DMS53 (cell line): ENCODE data around the gene MALAT1.
"Not testable (repeated sequence)": the region's sequence is repeated elsewhere in the genome, so short reads cannot be mapped to it uniquely, and the experiment has no call there.

Experiments used
- DNase-seq: peaks from one replicate; lab custom pipeline; 2025; lab: John Stamatoyannopoulos, UW

MALAT1 gene

DNA sequence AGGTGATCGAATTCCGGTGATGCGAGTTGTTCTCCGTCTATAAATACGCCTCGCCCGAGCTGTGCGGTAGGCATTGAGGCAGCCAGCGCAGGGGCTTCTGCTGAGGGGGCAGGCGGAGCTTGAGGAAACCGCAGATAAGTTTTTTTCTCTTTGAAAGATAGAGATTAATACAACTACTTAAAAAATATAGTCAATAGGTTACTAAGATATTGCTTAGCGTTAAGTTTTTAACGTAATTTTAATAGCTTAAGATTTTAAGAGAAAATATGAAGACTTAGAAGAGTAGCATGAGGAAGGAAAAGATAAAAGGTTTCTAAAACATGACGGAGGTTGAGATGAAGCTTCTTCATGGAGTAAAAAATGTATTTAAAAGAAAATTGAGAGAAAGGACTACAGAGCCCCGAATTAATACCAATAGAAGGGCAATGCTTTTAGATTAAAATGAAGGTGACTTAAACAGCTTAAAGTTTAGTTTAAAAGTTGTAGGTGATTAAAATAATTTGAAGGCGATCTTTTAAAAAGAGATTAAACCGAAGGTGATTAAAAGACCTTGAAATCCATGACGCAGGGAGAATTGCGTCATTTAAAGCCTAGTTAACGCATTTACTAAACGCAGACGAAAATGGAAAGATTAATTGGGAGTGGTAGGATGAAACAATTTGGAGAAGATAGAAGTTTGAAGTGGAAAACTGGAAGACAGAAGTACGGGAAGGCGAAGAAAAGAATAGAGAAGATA is at the start of gene MALAT1:
Gene MALAT1 (plus strand): TSS at position 69 of the 736 bp plus-strand sequence.
- peak; percentile 98 for DNase-seq

DNA sequence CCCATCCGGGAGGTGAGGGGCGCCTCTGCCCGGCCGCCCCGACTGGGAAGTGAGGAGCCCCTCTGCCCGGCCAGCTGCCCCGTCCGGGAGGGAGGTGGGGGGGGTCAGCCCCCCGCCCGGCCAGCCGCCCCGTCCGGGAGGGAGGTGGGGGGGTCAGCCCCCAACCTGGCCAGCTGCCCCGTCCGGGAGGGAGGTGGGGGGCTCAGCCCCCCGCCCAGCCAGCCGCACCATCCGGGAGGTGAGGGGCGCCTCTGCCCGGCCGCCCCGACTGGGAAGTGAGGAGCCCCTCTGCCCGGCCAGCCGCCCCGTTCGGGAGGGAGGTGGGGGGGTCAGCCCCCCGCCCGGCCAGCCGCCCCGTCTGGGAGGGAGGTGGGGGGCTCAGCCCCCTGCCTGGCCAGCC is 47.5 kb upstream of the MALAT1 start:
- DNase-seq = not testable (repeated sequence)

- not testable (repeated sequence) for DNase-seq
Observed at GRCh38 chr11:65452259-65452658, 46.6 kb upstream of the MALAT1 start.

GRCh38 chr11:65452806-65453490 is 45.9 kb upstream of the MALAT1 start:
- DNase-seq = peak; percentile 55

- DNase-seq = no peak
Observed at GRCh38 chr11:65454311-65454695, 44.5 kb upstream of the MALAT1 start.

GRCh38 chr11:65454696-65455456 is 44.0 kb upstream of the MALAT1 start:
- DNase-seq = peak; percentile 91

GRCh38 chr11:65456418-65456817 is 42.4 kb upstream of the MALAT1 start:
- no peak for DNase-seq

DNA sequence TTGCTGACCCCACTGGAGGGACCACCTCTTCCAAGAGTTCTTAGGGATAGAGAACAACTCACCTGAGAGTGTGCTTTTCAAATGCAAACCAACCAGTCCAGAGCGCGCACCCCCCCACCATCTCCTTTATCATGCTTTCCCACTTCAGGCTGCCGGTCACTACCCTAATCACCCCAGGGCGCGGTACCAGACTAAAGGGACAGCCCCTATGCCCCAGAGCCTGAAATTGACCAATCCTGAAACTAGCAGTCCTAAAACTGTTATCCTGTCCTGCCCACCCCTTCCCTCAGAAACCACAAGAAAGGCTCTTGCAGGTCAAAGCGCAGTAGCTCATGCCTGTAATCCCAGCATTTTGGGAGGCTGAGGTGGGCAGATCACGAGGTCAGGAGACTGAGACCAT is 39.3 kb upstream of the MALAT1 start:
- DNase-seq = no peak

- DNase-seq = not testable (repeated sequence)
Observed at GRCh38 chr11:65465471-65465870, 33.4 kb upstream of the MALAT1 start.

DNA sequence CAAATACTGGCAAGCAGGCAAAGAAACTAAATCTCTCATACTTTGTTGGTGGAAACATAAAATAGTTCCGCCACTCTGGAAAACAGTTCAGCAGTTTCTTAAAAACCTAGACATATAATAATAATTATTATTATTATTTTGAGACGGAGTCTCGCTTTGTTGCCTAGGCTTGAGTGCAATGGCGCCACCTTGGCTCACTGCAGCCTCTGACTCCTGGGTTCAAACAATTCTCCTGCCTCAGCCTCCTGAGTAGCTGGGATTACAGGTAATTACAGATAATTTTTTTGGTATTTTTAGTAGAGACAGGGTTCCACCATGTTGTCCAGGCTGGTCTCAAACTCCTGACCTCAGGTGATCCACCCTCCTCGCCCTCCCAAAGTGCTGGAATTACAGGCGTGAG is 31.5 kb upstream of the MALAT1 start:
- DNase-seq = not testable (repeated sequence)

- peak; percentile 98 for DNase-seq
Observed at GRCh38 chr11:65468874-65469333, 29.9 kb upstream of the MALAT1 start.

DNA sequence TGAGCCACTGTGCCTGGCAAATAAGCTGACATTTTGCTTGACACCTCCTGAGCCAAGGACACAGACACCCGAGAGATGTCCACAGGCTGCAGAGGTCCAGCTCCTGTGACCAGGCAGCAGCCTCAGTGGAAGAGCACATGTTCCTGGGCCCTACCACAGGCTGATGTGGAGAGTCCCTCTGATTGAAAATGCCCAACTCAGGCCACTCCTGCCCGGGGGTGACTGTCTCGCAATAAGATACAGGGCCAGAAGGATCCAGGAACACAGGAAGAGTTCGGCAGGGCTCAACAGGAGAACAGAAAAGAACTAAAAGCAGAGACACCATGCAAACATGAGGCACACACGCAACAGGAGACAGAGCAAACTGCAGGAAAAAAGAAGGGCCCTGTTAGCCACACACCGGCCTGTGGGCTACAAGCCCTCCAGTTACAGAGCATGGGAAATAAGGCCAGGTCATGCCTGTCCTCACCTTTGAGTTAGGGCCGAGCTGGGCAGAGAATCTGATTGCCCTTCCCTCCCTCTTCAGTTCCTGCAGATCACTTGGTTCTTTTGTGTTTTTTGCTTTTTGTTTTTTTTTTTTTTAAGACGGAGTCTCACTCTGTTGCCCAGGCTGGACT is 28.3 kb upstream of the MALAT1 start:
- no peak for DNase-seq

DNA sequence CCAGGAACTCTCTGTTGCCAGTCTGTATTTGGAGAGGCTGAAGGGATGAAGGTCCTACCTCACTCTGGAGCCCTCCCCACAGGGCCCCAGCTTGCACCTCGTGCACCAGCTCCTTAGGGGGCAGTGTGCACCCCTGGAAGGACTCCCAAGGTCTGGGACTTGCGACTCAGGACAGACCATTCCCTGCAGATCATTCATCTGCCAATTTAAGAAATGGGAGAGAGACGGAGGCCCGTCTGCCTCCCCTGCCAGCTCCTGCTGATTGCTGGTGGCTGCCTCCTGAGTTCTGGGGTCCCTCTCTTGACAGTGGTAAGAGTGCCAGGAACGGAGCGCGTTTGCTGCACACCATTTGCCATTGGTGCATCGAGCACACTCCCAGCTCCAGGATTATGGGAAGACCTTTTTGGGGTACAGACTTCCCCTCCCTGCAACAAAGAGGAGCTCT is 27.4 kb upstream of the MALAT1 start:
- peak; percentile 77 for DNase-seq

GRCh38 chr11:65472588-65473277 is 26.1 kb upstream of the MALAT1 start:
- not testable (repeated sequence) for DNase-seq

DNA sequence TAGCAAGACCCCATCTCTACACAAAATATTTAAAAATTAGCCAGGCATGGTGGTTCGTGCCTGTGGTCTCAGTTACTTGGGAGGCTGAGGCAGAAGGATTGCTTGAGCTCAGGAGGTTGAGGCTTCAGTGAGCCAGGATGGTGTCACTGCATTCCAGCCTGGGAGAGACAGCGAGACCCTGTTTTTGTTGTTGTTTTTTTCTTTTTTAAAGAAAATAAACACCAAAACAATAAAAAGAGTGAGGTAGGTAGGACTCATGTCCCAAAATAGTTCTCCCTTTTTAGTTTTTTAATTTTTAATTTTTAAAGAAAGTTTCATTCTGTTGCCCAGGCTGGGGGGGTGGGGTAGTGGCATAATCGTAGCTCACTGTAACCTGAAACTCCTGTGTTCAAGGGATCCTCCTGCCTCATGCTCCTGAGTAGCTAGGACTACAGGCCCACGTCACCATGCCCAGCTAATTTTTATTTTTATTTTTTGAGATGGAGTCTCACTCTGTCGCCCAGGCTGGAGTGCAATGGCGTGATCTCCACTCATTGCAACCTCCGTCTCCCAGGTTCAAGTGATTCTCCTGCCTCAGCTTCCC is 25.5 kb upstream of the MALAT1 start:
- DNase-seq = no peak

GRCh38 chr11:65474864-65475263 is 24.0 kb upstream of the MALAT1 start:
- DNase-seq = no peak

- peak; percentile 65 for DNase-seq
Observed at GRCh38 chr11:65476632-65477148, 22.2 kb upstream of the MALAT1 start.

DNA sequence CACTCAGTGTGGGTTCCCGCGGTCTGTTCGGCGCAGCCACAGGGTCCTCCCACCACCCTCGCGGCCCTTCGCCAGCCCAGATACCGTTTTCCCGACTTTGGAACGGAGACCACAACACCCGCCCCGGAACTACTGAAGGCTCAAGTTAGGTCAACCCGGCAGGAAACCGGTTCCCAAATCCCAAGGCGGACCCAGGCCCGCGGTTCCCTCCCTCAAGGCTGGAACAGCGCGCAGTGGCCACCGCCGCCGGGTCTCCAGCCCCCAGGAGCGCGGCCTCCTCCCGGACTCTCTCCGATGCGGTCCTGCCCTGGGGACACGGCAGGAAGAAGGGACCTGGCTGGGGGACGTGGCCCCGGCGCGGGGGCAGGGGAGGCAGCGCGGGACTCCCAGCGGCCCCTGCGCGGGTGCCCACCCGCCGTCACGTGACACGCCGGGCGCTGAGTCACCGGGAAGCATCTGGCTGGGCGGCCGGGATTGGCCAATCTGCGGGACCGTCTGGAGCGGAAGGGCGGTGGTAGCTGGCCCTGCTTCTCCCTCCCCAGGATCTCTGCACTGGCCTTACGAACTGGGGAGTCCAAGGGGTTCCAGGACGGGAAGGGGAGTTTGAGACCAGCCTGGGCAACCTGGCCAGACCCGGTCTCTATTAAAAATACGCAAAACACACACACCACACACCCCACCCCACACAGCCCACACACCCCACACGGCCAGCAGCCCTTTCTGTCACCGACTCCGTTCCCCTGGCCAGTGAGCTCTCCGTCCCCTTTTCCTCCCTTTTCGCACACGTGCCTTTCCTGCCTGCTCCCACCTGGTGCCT is 21.5 kb upstream of the MALAT1 start:
- DNase-seq = peak; percentile 99

GRCh38 chr11:65478388-65479183 is 20.3 kb upstream of the MALAT1 start:
- DNase-seq = no peak
